Progenitor cell of endocrine pancreas (in vitro differentiated cells): Measurements from ENCODE around the gene SALL1. TPM values are rescaled to one million over a fixed set of nuclear protein-coding genes. Genes with fewer than 3 reads are reported as not detected.
A peak's percentile ranks its signal among the peaks of the same experiment; 100 is the strongest.

Source experiments
- DNase-seq: peaks from one replicate; pipeline ENCODE4 v3.0.0; 2021; ENCODE audit warnings: low spot score; ENCODE audit not compliant: unreplicated experiment
- H3K27ac Mint-ChIP-seq: 2 replicates; pipeline ENCODE4 v1.8.0; 2021; ENCODE audit warnings: mild to moderate bottlenecking, moderate library complexity, mixed read lengths
- H3K27me3 Mint-ChIP-seq: 2 replicates; pipeline ENCODE4 v1.8.0; 2021; ENCODE audit warnings: mixed read lengths
- H3K36me3 Mint-ChIP-seq: 2 replicates; pipeline ENCODE4 v1.8.0; 2022; ENCODE audit warnings: mixed read lengths; ENCODE audit not compliant: insufficient read depth
- H3K4me1 Mint-ChIP-seq: 2 replicates; pipeline ENCODE4 v1.8.0; 2021; ENCODE audit warnings: low read depth, mixed read lengths
- H3K4me3 Mint-ChIP-seq: 2 replicates; pipeline ENCODE4 v1.8.0; 2021; ENCODE audit warnings: low read depth, mild to moderate bottlenecking, moderate library complexity, mixed read lengths
- H3K9me3 Mint-ChIP-seq: 2 replicates; pipeline ENCODE4 v1.8.0; 2021; ENCODE audit warnings: low read depth, mixed read lengths
- CTCF ChIP-seq: fragments of 200-600 bp; sonication (generic); IDR thresholded peaks from one replicate; pipeline ENCODE4 v1.5.0; 2021; ENCODE audit warnings: antibody characterized with exemption, mild to moderate bottlenecking; ENCODE audit not compliant: unreplicated experiment
- total RNA-seq: library from RNA; stranded (reverse); gene quantifications from 2 replicates; pipeline ENCODE4 v1.2.1, GENCODE V29; 2021

Gene SALL1
- total RNA-seq, 1 donor from 2014 or later, result 11.0 TPM

GRCh38 chr16:51133688-51134087 is 17.4 kb downstream of the SALL1 start:
- H3K27me3 Mint-ChIP-seq, result peaks cover 52% of the 10 kb centered on the region
- no peak for DNase-seq
- peaks cover 11% of the 10 kb centered on the region for H3K4me1 Mint-ChIP-seq
- H3K9me3 Mint-ChIP-seq, result no peaks in the 10 kb centered on the region
- TF ChIP-seq CTCF, result no peak
- peaks cover 16% of the 10 kb centered on the region for H3K36me3 Mint-ChIP-seq
- peak overlapping the region; percentile 78 for H3K27ac Mint-ChIP-seq
- peak overlapping the region; percentile 69 for H3K4me3 Mint-ChIP-seq

- peaks cover 52% of the 10 kb centered on the region for H3K27me3 Mint-ChIP-seq
- H3K27ac Mint-ChIP-seq, result no peak overlapping the region
These were observed 17.9 kb downstream of the SALL1 start for GRCh38 chr16:51133183-51133582.

GRCh38 chr16:51132490-51133115 is 18.5 kb downstream of the SALL1 start:
- TF ChIP-seq CTCF, result no peak
- Mint-ChIP-seq H3K4me3 (no peak overlapping the region), H3K27me3 (peaks cover 55% of the 10 kb centered on the region), H3K36me3 (peaks cover 12% of the 10 kb centered on the region), H3K4me1 (peaks cover 11% of the 10 kb centered on the region), H3K27ac (no peak overlapping the region), H3K9me3 (no peaks in the 10 kb centered on the region)
- no peak for DNase-seq

More at GRCh38 chr16:51133183-51133582, 17.9 kb downstream of the SALL1 start:
- Mint-ChIP-seq H3K4me3 (no peak overlapping the region), H3K4me1 (peaks cover 11% of the 10 kb centered on the region), H3K36me3 (peaks cover 12% of the 10 kb centered on the region), H3K9me3 (no peaks in the 10 kb centered on the region)
- TF ChIP-seq CTCF, result no peak
- no peak for DNase-seq

- peaks cover 60% of the 10 kb centered on the region for H3K27me3 Mint-ChIP-seq
- TF ChIP-seq CTCF, result no peak
- H3K4me1 Mint-ChIP-seq, result peaks cover 11% of the 10 kb centered on the region
- H3K36me3 Mint-ChIP-seq, result peaks cover 4% of the 10 kb centered on the region
- H3K4me3 Mint-ChIP-seq, result no peak overlapping the region
- no peaks in the 10 kb centered on the region for H3K9me3 Mint-ChIP-seq
- H3K27ac Mint-ChIP-seq, result no peak overlapping the region
- no peak for DNase-seq
These were observed 19.5 kb downstream of the SALL1 start for GRCh38 chr16:51131619-51132018.

GRCh38 chr16:51129105-51129504 is 22.0 kb downstream of the SALL1 start:
- H3K27me3 Mint-ChIP-seq, result peaks cover 63% of the 10 kb centered on the region
- H3K27ac Mint-ChIP-seq, result no peak overlapping the region
- no peaks in the 10 kb centered on the region for H3K36me3 Mint-ChIP-seq
- no peak for DNase-seq
- TF ChIP-seq CTCF, result no peak
- H3K4me1 Mint-ChIP-seq, result peaks cover 10% of the 10 kb centered on the region
- H3K4me3 Mint-ChIP-seq, result no peak overlapping the region
- no peaks in the 10 kb centered on the region for H3K9me3 Mint-ChIP-seq
